Tibial artery (tissue), 4 donors: Measurements from ENCODE around the gene RNF182.

Source experiments
- DNase-seq, 2 donors: peaks; one replicate each; pipeline ENCODE4 v3.0.0-alpha.2; 2019
- H3K27ac ChIP-seq, 2 donors: fragments of 200-600 bp; sonication (generic) in 1 of 2; 1 replicate in 1 of 2; 2 replicates in 1 of 2; pipeline ENCODE4 v1.5.1; 2018 to 2019; ENCODE audit warnings: mild to moderate bottlenecking in 1 of 2
- H3K27me3 ChIP-seq, 2 donors: fragments of 200-600 bp; sonication (generic) in 1 of 2; one replicate each; pipeline versions ENCODE4 v1.5.1 to v1.6.0; 2016 to 2019
- H3K36me3 ChIP-seq, 3 donors: fragments of 200-600 bp; sonication (generic) in 2 of 3; one replicate each; pipeline ENCODE4 v1.5.1; 2016 to 2019; ENCODE audit warnings: mild to moderate bottlenecking in 2 of 3
- H3K4me1 ChIP-seq, 4 donors: fragments of 200-600 bp; sonication (generic) in 2 of 4; 1 replicate in 3 of 4; 2 replicates in 1 of 4; pipeline ENCODE4 v1.5.1; 2016 to 2019
- H3K4me3 ChIP-seq, 2 donors: fragments of 200-600 bp; sonication (generic) in 1 of 2; 1 replicate in 1 of 2; 2 replicates in 1 of 2; pipeline ENCODE4 v1.5.1; 2018 to 2019; ENCODE audit warnings: mild to moderate bottlenecking in 2 of 2
- H3K9me3 ChIP-seq, 3 donors: fragments of 200-600 bp; sonication (generic) in 1 of 3; one replicate each; pipeline ENCODE4 v1.5.1; 2016 to 2019
- intact Hi-C: fragments of 100-400 bp; cut with DNase I; formaldehyde crosslinking; loops from one replicate; pipeline ENCODE4 v1.15.0; 2023; ENCODE audit warnings: low total_unique reads
- TF ChIP-seq, protein P1 (sequence below), 2 experiments: fragments of 200-600 bp in 1 of 2; fragments of 450-650 bp in 1 of 2; IDR thresholded peaks; one replicate each; pipeline ENCODE4 v1.5.1; 2017 to 2019; ENCODE audit warnings: antibody characterized with exemption in 2 of 2, mild to moderate bottlenecking in 1 of 2, moderate library complexity in 1 of 2

RNF182 gene

DNA sequence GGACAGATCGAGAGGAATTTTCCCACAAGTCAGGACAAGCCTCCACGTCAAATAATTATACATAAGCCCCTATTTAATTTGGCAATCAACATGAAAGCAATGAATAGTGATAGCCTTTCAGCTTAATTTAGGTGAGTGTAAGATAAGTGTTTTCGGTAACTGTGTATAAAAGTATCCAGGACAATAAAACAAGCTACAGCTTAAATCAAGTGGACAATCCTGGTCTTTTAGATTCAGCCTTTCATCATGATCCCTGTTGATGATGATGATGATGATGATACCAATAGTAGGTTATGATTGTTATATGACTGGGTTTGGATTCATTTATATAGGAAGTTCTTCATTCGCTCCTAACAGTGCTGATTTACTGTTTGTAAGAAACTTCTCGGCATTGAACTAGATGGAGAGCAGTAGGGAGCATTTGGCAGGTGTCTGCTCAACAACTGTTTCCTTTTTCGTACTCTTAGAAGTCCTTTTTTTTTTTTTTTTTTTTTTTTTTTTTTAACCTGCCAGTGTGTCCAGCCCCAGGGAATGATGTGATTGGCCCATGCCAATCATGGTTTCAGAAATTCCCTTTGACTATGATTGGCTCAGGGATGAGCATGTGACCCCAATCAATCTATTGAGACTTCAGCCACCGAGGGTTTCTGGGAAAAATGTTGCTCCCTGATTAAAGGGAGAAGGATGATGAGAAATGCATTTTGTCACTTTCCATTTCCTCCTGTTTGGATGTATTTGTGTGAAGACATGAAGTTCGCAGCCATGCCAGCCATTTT lies 11.3 kb upstream of the RNF182 start:
- Histone ChIP-seq H3K9me3 (no peaks in the 10 kb centered on the region), H3K4me1 (no peaks in the 10 kb centered on the region), H3K4me3 (no peak overlapping the region), H3K27ac (no peak overlapping the region), H3K36me3 (no peaks in the 10 kb centered on the region), H3K27me3 (peaks cover 0 to 9% of the 10 kb centered on the region in 2 donors)
- TF ChIP-seq, protein P1, sequence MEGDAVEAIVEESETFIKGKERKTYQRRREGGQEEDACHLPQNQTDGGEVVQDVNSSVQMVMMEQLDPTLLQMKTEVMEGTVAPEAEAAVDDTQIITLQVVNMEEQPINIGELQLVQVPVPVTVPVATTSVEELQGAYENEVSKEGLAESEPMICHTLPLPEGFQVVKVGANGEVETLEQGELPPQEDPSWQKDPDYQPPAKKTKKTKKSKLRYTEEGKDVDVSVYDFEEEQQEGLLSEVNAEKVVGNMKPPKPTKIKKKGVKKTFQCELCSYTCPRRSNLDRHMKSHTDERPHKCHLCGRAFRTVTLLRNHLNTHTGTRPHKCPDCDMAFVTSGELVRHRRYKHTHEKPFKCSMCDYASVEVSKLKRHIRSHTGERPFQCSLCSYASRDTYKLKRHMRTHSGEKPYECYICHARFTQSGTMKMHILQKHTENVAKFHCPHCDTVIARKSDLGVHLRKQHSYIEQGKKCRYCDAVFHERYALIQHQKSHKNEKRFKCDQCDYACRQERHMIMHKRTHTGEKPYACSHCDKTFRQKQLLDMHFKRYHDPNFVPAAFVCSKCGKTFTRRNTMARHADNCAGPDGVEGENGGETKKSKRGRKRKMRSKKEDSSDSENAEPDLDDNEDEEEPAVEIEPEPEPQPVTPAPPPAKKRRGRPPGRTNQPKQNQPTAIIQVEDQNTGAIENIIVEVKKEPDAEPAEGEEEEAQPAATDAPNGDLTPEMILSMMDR (IDR thresholded peaks at IDR 0.05), result no peak
- DNase-seq, result no peak
- intact Hi-C loops, result loop anchor here (5.0 kb wide), 1 partner anchor 229 kb away; no protein-coding TSS in a partner anchor

GRCh38 chr6:13914351-13914750 lies 10.4 kb upstream of the RNF182 start:
- no peaks in the 10 kb centered on the region for H3K9me3 ChIP-seq
- TF ChIP-seq, protein P1 (IDR thresholded peaks at IDR 0.05), result no peak
- H3K4me1 ChIP-seq, result no peaks in the 10 kb centered on the region
- DNase-seq, result no peak
- no peak overlapping the region for H3K27ac ChIP-seq
- no peak overlapping the region for H3K4me3 ChIP-seq
- intact Hi-C loops, result loop anchor here (5.0 kb wide), 1 partner anchor 228 kb away; no protein-coding TSS in a partner anchor
- peaks cover 0 to 9% of the 10 kb centered on the region in 2 donors for H3K27me3 ChIP-seq
- no peaks in the 10 kb centered on the region for H3K36me3 ChIP-seq

GRCh38 chr6:13915561-13916229 lies 9.1 kb upstream of the RNF182 start:
- TF ChIP-seq, protein P1 (IDR thresholded peaks at IDR 0.05), result no peak
- no peak for DNase-seq
- intact Hi-C loops, result no loop called here
- H3K27me3 ChIP-seq, result peaks cover 0 to 9% of the 10 kb centered on the region in 2 donors
- no peaks in the 10 kb centered on the region for H3K4me1 ChIP-seq
- no peaks in the 10 kb centered on the region for H3K9me3 ChIP-seq
- H3K36me3 ChIP-seq, result no peaks in the 10 kb centered on the region
- no peak overlapping the region for H3K4me3 ChIP-seq
- H3K27ac ChIP-seq, result no peak overlapping the region

- H3K4me3 ChIP-seq, result no peak overlapping the region
- no peak overlapping the region for H3K27ac ChIP-seq
- H3K36me3 ChIP-seq, result no peaks in the 10 kb centered on the region
- no peaks in the 10 kb centered on the region for H3K9me3 ChIP-seq
- intact Hi-C loops, result no loop called here
- H3K27me3 ChIP-seq, result peaks cover 0 to 9% of the 10 kb centered on the region in 2 donors
- TF ChIP-seq, protein P1 (IDR thresholded peaks at IDR 0.05), result no peak
- no peak for DNase-seq
- no peaks in the 10 kb centered on the region for H3K4me1 ChIP-seq
Measured at GRCh38 chr6:13916230-13916944, 8.4 kb upstream of the RNF182 start.

DNA sequence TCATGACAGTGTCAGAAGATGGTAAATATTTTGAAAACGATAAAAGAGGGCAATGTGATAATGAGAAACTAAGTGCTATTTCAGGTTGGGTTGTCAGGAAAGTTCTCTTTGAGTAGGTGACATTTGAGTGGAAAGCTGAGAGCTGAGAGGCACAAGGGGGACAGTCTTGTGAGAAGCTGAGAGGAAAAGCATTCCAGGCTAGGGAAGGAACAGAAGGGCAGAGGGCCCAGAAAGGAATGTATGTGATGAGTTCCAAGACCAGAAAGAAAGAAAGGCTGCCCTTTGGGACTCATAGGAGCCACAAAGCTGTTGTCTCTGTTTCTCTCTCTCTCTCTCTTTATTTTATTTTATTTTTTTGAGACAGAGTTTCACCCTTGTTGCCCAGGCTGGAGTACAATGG lies 7.6 kb upstream of the RNF182 start:
- no peak for DNase-seq
- Histone ChIP-seq H3K4me3 (no peak overlapping the region), H3K36me3 (no peaks in the 10 kb centered on the region), H3K4me1 (no peaks in the 10 kb centered on the region), H3K9me3 (no peaks in the 10 kb centered on the region), H3K27me3 (peaks cover 0 to 9% of the 10 kb centered on the region in 2 donors), H3K27ac (no peak overlapping the region)
- TF ChIP-seq, protein P1 (IDR thresholded peaks at IDR 0.05), result no peak
- intact Hi-C loops, result no loop called here
